Breast epithelium (tissue), 3 donors: ENCODE results near the gene LRRC17.

ENCODE experiments used
- POLR2A ChIP-seq: fragments of 450-650 bp; IDR thresholded peaks from one replicate; pipeline ENCODE4 v1.6.1; 2016; ENCODE audit warnings: antibody characterized with exemption, mild to moderate bottlenecking, moderate library complexity
- POLR2AphosphoS5 ChIP-seq, 3 donors: sonication (generic); formaldehyde crosslinking; IDR thresholded peaks; one replicate each; pipeline ENCODE4 v1.6.1; 2017; ENCODE audit warnings: antibody characterized with exemption in 3 of 3
- TF ChIP-seq, protein P1 (sequence below), 3 donors: fragments of 450-650 bp; IDR thresholded peaks; one replicate each; pipeline ENCODE4 v1.5.1; 2016 to 2017; ENCODE audit warnings: antibody characterized with exemption in 3 of 3, mild to moderate bottlenecking in 3 of 3, moderate library complexity in 3 of 3

DNA sequence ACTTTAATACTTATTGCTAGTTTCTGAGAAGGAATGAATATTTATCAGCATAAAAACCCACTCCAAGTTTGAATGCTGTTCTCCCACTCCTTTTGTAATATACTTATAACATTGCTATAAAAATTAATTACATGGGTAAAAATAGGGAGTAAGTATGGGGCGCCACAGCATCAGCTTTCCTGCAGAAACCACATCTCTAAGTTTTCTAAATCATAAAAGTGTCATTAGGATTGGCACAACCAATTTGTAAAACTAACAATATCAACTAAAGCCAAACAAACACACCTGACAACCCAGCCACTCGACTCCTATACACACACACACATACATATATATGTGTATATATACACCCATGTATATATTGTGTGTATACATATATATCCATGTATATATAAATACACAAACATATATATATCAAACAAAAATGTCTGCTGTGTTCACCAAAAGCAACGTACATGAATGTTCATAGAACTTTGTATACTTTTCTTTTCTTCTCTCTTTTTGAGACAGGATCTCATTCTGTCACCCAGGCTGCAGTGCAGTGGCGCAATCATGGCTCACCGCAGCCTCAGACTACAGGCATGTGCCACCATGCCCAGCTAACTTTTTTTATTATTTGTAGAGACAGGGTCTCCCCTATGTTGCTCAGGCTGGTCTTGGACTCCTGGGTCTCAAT lies 14.8 kb upstream of the LRRC17 start:
- TF ChIP-seq POLR2A, result no peak
- TF ChIP-seq, protein P1, sequence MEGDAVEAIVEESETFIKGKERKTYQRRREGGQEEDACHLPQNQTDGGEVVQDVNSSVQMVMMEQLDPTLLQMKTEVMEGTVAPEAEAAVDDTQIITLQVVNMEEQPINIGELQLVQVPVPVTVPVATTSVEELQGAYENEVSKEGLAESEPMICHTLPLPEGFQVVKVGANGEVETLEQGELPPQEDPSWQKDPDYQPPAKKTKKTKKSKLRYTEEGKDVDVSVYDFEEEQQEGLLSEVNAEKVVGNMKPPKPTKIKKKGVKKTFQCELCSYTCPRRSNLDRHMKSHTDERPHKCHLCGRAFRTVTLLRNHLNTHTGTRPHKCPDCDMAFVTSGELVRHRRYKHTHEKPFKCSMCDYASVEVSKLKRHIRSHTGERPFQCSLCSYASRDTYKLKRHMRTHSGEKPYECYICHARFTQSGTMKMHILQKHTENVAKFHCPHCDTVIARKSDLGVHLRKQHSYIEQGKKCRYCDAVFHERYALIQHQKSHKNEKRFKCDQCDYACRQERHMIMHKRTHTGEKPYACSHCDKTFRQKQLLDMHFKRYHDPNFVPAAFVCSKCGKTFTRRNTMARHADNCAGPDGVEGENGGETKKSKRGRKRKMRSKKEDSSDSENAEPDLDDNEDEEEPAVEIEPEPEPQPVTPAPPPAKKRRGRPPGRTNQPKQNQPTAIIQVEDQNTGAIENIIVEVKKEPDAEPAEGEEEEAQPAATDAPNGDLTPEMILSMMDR (IDR thresholded peaks at IDR 0.05), result no peak
- no peak for TF ChIP-seq POLR2AphosphoS5 (IDR thresholded peaks at IDR 0.05)
